ENCODE measurements around the gene GPR139. TPM values are rescaled to one million over a fixed set of nuclear protein-coding genes. Genes with fewer than 3 reads are reported as not detected.

GPR139 gene
- total and polyA plus RNA-seq, 2 donors from 2014 or later, result not detected

DNA sequence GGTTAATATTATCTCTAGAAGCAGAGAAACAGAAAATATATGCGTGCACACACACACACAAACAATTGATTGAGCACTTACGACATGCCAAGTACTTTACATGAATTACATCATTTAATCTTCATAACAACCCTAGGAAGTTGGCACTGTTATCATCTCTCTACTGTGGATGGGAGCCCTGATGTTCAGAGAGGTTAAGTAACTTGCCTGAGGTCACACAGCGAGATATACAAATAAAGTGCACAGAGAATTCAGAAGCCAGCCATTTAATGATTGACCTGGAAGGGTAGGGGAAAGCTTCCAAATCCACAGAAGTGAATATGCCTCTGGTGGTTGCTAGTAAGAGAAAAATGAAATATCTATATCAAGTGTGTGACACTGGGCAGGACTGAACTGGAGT, 37.5 kb upstream of the GPR139 start:
- H3K36me3 ChIP-seq (ENCODE audit: control insufficient read depth in 2 of 3, insufficient read depth in 3 of 3, low read length in 3 of 3), result no peaks in the 10 kb centered on the region
- H3K4me1 ChIP-seq (ENCODE audit: control insufficient read depth in 2 of 3, insufficient read depth in 2 of 3, low read depth in 1 of 3, low read length in 3 of 3), result no peaks in the 10 kb centered on the region
- intact Hi-C loops (cut with DNase I), result no loop called here
- TF ChIP-seq, protein P1, sequence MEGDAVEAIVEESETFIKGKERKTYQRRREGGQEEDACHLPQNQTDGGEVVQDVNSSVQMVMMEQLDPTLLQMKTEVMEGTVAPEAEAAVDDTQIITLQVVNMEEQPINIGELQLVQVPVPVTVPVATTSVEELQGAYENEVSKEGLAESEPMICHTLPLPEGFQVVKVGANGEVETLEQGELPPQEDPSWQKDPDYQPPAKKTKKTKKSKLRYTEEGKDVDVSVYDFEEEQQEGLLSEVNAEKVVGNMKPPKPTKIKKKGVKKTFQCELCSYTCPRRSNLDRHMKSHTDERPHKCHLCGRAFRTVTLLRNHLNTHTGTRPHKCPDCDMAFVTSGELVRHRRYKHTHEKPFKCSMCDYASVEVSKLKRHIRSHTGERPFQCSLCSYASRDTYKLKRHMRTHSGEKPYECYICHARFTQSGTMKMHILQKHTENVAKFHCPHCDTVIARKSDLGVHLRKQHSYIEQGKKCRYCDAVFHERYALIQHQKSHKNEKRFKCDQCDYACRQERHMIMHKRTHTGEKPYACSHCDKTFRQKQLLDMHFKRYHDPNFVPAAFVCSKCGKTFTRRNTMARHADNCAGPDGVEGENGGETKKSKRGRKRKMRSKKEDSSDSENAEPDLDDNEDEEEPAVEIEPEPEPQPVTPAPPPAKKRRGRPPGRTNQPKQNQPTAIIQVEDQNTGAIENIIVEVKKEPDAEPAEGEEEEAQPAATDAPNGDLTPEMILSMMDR (IDR thresholded peaks at IDR 0.05; ENCODE audit: borderline replicate concordance, extremely low read depth, insufficient read depth), result no peak
- no peak overlapping the region for H3K4me3 ChIP-seq (ENCODE audit: low read length in 3 of 3)
- DNase-seq, result no peak
- H3K9ac ChIP-seq (ENCODE audit: low read length in 3 of 3), result no peak overlapping the region
- no peak overlapping the region for H3K27ac ChIP-seq (ENCODE audit: low read depth in 2 of 2, low read length in 2 of 2)
- H3K9me3 ChIP-seq (ENCODE audit: control insufficient read depth in 2 of 3, insufficient read depth in 1 of 3, low read length in 3 of 3), result no peaks in the 10 kb centered on the region
- H3K27me3 ChIP-seq (ENCODE audit: control insufficient read depth, insufficient read depth, low read length), result no peaks in the 10 kb centered on the region
- no peak for FAIRE-seq

DNA sequence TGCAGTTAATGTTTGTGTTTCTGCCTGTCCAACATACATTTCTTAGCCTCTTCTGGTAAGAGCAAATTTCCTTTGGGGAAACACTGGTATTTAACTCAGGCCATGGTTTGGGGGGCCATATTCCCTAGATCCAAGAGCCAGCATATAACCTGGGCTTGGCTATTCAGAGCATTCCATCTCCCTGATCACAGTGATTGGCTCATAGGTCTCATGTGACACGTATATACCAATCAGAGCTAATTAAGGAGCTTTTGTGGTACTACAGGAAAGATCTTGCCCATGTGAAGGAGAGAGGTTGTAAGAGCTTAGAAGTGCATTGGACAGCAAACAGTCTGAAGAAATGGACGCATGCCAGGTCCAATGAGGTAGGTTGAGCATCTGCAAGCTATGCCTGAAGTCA, 33.4 kb upstream of the GPR139 start:
- no peak overlapping the region for H3K27ac ChIP-seq (ENCODE audit: low read depth in 2 of 2, low read length in 2 of 2)
- no peak overlapping the region for H3K4me3 ChIP-seq (ENCODE audit: low read length in 3 of 3)
- H3K36me3 ChIP-seq (ENCODE audit: control insufficient read depth in 2 of 3, insufficient read depth in 3 of 3, low read length in 3 of 3), result no peaks in the 10 kb centered on the region
- TF ChIP-seq, protein P1 (IDR thresholded peaks at IDR 0.05; ENCODE audit: borderline replicate concordance, extremely low read depth, insufficient read depth), result no peak
- no peak for FAIRE-seq
- DNase-seq, result no peak
- H3K4me1 ChIP-seq (ENCODE audit: control insufficient read depth in 2 of 3, insufficient read depth in 2 of 3, low read depth in 1 of 3, low read length in 3 of 3), result no peaks in the 10 kb centered on the region
- H3K9me3 ChIP-seq (ENCODE audit: control insufficient read depth in 2 of 3, insufficient read depth in 1 of 3, low read length in 3 of 3), result no peaks in the 10 kb centered on the region
- intact Hi-C loops (cut with DNase I), result no loop called here
- no peaks in the 10 kb centered on the region for H3K27me3 ChIP-seq (ENCODE audit: control insufficient read depth, insufficient read depth, low read length)
- H3K9ac ChIP-seq (ENCODE audit: low read length in 3 of 3), result no peak overlapping the region

DNA sequence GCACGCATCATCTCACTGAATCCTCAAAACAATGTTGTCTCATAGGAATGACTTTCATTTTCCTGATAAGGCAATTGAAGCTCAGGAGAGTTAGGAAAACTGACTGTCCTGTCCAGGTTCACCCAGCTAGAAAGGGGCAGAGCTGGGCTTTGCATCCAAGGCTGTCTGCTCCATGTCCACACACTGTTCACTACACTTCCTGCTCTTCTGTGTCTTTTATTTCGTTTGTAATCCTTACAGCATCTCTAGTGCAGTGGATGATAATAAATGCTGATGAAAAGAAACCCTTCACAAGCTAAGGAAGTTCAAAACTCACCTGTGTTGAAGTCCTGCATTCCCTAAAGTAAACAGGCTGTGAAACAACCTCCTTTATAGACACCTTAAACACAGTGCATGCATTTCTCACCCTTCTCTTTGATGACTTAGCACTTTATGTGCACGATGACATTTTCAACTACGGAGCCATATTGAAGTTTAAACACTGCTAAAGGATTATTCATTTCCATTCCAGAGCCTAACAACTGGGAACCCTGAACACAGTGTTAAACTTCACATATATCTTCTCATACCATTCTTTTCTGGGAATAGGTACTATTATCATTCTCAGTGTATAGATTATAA, 31.0 kb upstream of the GPR139 start:
- intact Hi-C loops (cut with DNase I), result no loop called here

More for the DNA sequence above, 31.0 kb upstream of the GPR139 start:
- Histone ChIP-seq H3K27ac (ENCODE audit: low read depth in 2 of 2, low read length in 2 of 2) (no peak overlapping the region), H3K36me3 (ENCODE audit: control insufficient read depth in 2 of 3, insufficient read depth in 3 of 3, low read length in 3 of 3) (no peaks in the 10 kb centered on the region), H3K27me3 (ENCODE audit: control insufficient read depth, insufficient read depth, low read length) (no peaks in the 10 kb centered on the region), H3K4me3 (ENCODE audit: low read length in 3 of 3) (no peak overlapping the region), H3K9me3 (ENCODE audit: control insufficient read depth in 2 of 3, insufficient read depth in 1 of 3, low read length in 3 of 3) (no peaks in the 10 kb centered on the region), H3K9ac (ENCODE audit: low read length in 3 of 3) (no peak overlapping the region), H3K4me1 (ENCODE audit: control insufficient read depth in 2 of 3, insufficient read depth in 2 of 3, low read depth in 1 of 3, low read length in 3 of 3) (no peaks in the 10 kb centered on the region)
- FAIRE-seq, result no peak
- TF ChIP-seq, protein P1 (IDR thresholded peaks at IDR 0.05; ENCODE audit: borderline replicate concordance, extremely low read depth, insufficient read depth), result no peak
- DNase-seq, result no peak
